Measurements from ENCODE around the gene CAMK1D. TPM values are rescaled to one million over a fixed set of nuclear protein-coding genes. Genes with fewer than 3 reads are reported as not detected.

Gene CAMK1D
- total and polyA plus RNA-seq, 10 of the 15 experiments (the other 5 are each of a cell fraction or from before 2014, with no cell fraction given) = 2.1 to 35.5 (median 14.7) TPM

DNA sequence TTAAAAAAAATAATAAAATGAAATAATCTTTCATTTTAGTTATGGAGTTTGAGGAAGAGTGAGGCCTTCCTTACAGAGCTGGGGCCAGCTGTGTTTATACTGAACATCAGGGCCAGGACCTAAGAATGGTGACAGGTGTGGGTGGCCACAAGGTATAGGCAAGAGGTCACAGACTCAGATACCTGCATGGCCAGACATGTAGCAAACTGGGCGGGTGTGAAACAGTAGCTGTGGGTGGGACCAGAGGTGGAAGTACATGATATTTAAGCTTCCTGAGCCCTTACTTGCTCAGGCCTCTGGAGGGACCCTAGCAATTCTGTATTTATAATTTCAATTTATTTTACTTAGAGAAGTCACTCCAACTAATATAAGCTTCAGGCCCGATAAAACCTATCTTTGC is 27.7 kb upstream of the CAMK1D start:
- CTCF ChIA-PET = interaction anchor here (1.2 kb wide), 1 partner anchor 335 kb away, joined by 4 read pairs; no protein-coding TSS in a partner anchor
- no peaks in the 10 kb centered on the region for H3K9me3 ChIP-seq (replicated peaks; ENCODE audit: control insufficient read depth, insufficient read depth, low read length)
- intact Hi-C loops (cut with micrococcal nuclease; ENCODE audit: unreplicated experiment) (no loop called here), in situ Hi-C loops (cut with MboI) (no loop called here)
- no peaks in the 10 kb centered on the region for H3K27me3 ChIP-seq (replicated peaks in 1 of 2; ENCODE audit: control insufficient read depth in 2 of 2, insufficient read depth in 2 of 2, low read length in 1 of 2)
- no peak overlapping the region for H3K9ac ChIP-seq (ENCODE audit: control insufficient read depth, insufficient read depth, low read length)
- FAIRE-seq = peak; percentile 44
- SMC1A ChIA-PET (ENCODE audit: uncharacterized antibody, unreplicated experiment) = interaction anchor here (0.6 to 1.2 kb wide), 5 partner anchors 17 to 391 kb away, joined by 3 to 4 read pairs (median 3); no protein-coding TSS in a partner anchor
- 48% methylated on average over 2 of the region's 2 CpGs for WGBS (ENCODE audit: insufficient coverage, insufficient replicate concordance, low lambda C conversion rate, missing lambda C conversion rate)
- POLR2A ChIA-PET = interaction anchor here (0.5 to 1.0 kb wide), 3 partner anchors 50 to 1139 kb away, joined by 3 to 6 read pairs (median 5); no protein-coding TSS in a partner anchor
- no peak overlapping the region for H3K4me3 ChIP-seq
- no peak overlapping the region; the same call in 1 of the 2 replicates for H2AFZ ChIP-seq (ENCODE audit: control insufficient read depth, low read depth, low read length)
- no peaks in the 10 kb centered on the region for H3K4me1 ChIP-seq (ENCODE audit: control insufficient read depth, insufficient read depth, low read length)
- H3K27ac ChIP-seq (ENCODE audit: control insufficient read depth, insufficient read depth) = no peak overlapping the region
- no peaks in the 10 kb centered on the region for H4K20me1 ChIP-seq (ENCODE audit: control insufficient read depth, insufficient read depth)
- no TSS peak for BruUV-seq (replicated peaks)
- H3K36me3 ChIP-seq (ENCODE audit: control insufficient read depth in 2 of 2, insufficient read depth in 2 of 2, low read length in 1 of 2) = no peaks in the 10 kb centered on the region
- no peak for DNase-seq (ENCODE audit: low read depth, low spot score)
- RAD21 ChIA-PET (ENCODE audit: unreplicated experiment) = interaction anchor here (0.7 to 1.1 kb wide), 3 partner anchors 14 to 32 kb away, joined by 3 read pairs; partner anchors contain the start of gene CAMK1D
- TF ChIP-seq IKZF1 (conservative IDR thresholded peaks at IDR 0.05) (no peak), BCL11A (IDR thresholded peaks at IDR 0.05; ENCODE audit: low read depth, low read length) (no peak), RUNX3 (IDR thresholded peaks at IDR 0.05; ENCODE audit: low read length) (no peak)
- no peak overlapping the region for H3K4me2 ChIP-seq (ENCODE audit: control insufficient read depth, insufficient read depth)
- ATAC-seq = peak; percentile 47
- no peaks in the 10 kb centered on the region for H3K79me2 ChIP-seq (ENCODE audit: control insufficient read depth, insufficient read depth, low read length)

DNA sequence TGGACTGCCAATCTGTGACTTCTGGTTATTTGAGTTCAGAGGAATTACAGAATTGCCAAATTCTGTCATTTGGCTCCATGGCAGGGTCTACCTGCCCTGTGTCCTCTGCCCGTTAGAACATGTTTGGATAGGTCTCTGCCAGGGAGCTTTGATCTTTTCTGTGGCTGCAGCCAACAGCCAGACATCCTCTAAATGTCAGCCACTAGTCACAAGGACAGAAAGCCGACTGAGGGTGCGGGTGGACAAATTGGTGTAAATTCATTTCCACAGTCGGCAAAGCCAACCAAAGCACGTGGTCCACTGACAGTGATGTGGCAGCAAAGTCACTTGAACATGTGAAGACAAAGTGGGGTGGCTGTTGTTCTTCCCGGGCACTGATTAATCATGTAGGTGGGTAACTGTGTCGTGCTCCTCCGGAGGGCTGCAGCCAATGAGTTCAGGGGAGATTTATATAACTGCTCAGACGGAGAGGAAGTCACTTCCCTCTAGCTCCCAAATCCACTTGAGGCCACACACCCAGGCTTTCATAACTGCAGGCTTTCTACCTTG is 26.7 kb upstream of the CAMK1D start:
- ChIA-PET RAD21 (ENCODE audit: unreplicated experiment) (no interaction called here), POLR2A (interaction anchor here (0.5 kb wide), 1 partner anchor 206 kb away, joined by 3 read pairs; no protein-coding TSS in a partner anchor), SMC1A (ENCODE audit: uncharacterized antibody, unreplicated experiment) (interaction anchor here (0.9 to 1.2 kb wide), 4 partner anchors 12 to 58 kb away, joined by 3 to 4 read pairs (median 4); no protein-coding TSS in a partner anchor), CTCF (interaction anchor here (0.8 to 1.6 kb wide), 3 partner anchors 334 to 389 kb away, joined by 3 to 4 read pairs (median 4); no protein-coding TSS in a partner anchor)
- DNase-seq (ENCODE audit: low read depth, low spot score) = no peak
- ATAC-seq = no peak
- in situ Hi-C loops (cut with MboI) (no loop called here), intact Hi-C loops (cut with micrococcal nuclease; ENCODE audit: unreplicated experiment) (no loop called here)
- no peak overlapping the region for H3K9ac ChIP-seq (ENCODE audit: control insufficient read depth, insufficient read depth, low read length)
- no peaks in the 10 kb centered on the region for H4K20me1 ChIP-seq (ENCODE audit: control insufficient read depth, insufficient read depth)
- no peak overlapping the region for H3K4me3 ChIP-seq
- no peaks in the 10 kb centered on the region for H3K79me2 ChIP-seq (ENCODE audit: control insufficient read depth, insufficient read depth, low read length)
- WGBS (ENCODE audit: insufficient coverage, insufficient replicate concordance, low lambda C conversion rate, missing lambda C conversion rate) = 89% methylated on average over 9 of the region's 9 CpGs
- no peak for TF ChIP-seq HDAC2 (IDR thresholded peaks at IDR 0.05)
- no peak for TF ChIP-seq SREBF1 (IDR thresholded peaks at IDR 0.05; ENCODE audit: low read length)
- TF ChIP-seq IKZF1 (conservative IDR thresholded peaks at IDR 0.05) = no peak
- no peak for TF ChIP-seq NR2F1 (conservative IDR thresholded peaks at IDR 0.05)
- no peak for TF ChIP-seq ZNF207 (IDR thresholded peaks at IDR 0.05; ENCODE audit: borderline replicate concordance)
- no peak for TF ChIP-seq RCOR1 (conservative IDR thresholded peaks at IDR 0.05; ENCODE audit: low read depth, low read length)
- no peak for TF ChIP-seq POLR2AphosphoS2 (IDR thresholded peaks at IDR 0.05; ENCODE audit: low read depth, low read length)
- TF ChIP-seq NFXL1 (IDR thresholded peaks at IDR 0.05; ENCODE audit: borderline replicate concordance) = no peak
- TF ChIP-seq ZNF384 (IDR thresholded peaks at IDR 0.05; ENCODE audit: borderline replicate concordance, low read depth, low read length) = no peak
- no peaks in the 10 kb centered on the region for H3K27me3 ChIP-seq (replicated peaks in 1 of 2; ENCODE audit: control insufficient read depth in 2 of 2, insufficient read depth in 2 of 2, low read length in 1 of 2)
- no peaks in the 10 kb centered on the region for H3K36me3 ChIP-seq (ENCODE audit: control insufficient read depth in 2 of 2, insufficient read depth in 2 of 2, low read length in 1 of 2)
- H2AFZ ChIP-seq (ENCODE audit: control insufficient read depth, low read depth, low read length) = no peak overlapping the region
- no peaks in the 10 kb centered on the region for H3K9me3 ChIP-seq (replicated peaks; ENCODE audit: control insufficient read depth, insufficient read depth, low read length)
- H3K27ac ChIP-seq (ENCODE audit: control insufficient read depth, insufficient read depth) = no peak overlapping the region
- no peak overlapping the region for H3K4me2 ChIP-seq (ENCODE audit: control insufficient read depth, insufficient read depth)
- BruUV-seq (replicated peaks) = no TSS peak
- no peaks in the 10 kb centered on the region for H3K4me1 ChIP-seq (ENCODE audit: control insufficient read depth, insufficient read depth, low read length)
- no peak for FAIRE-seq

All from GM12878 (cell line).